Measurements from ENCODE around the gene IL20RB. TPM values are rescaled to one million over a fixed set of nuclear protein-coding genes. Genes with fewer than 3 reads are reported as not detected.
A peak's percentile ranks its signal among the peaks of the same experiment; 100 is the strongest.

Gene IL20RB
- total RNA-seq, 1 donor = 1.8 TPM

DNA sequence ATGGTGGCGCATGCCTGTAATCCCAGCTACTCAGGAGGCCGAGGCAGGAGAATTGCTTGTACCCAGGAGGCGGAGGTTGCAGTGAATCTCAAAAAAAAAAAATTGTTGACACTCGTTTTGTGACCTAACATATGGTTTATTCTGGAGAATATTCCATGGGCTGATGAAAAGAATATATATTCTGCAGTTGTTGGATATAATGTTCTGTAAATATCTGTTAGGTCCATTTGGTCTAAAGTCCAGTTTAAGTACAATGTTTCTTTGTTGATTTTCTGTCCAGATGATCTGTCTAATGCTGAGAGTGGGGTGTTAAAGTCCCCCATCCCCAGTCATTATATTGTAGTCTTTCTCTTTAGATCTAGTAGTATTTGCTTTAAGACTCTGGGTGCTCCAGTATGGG, 15.6 kb downstream of the IL20RB start:
- Histone ChIP-seq H3K4me1 (ENCODE audit: insufficient read depth, low read length) (no peaks in the 10 kb centered on the region), H3K27me3 (ENCODE audit: insufficient read depth, low read length) (no peaks in the 10 kb centered on the region), H4K20me1 (ENCODE audit: insufficient read depth, low read length) (no peaks in the 10 kb centered on the region), H3K4me2 (ENCODE audit: insufficient read depth, low read length) (no peak overlapping the region), H3K9me3 (ENCODE audit: low read depth, low read length) (no peaks in the 10 kb centered on the region), H3K79me2 (ENCODE audit: insufficient read depth, low read length) (no peaks in the 10 kb centered on the region), H3K4me3 (ENCODE audit: insufficient read depth, low read length) (no peak overlapping the region), H3K36me3 (ENCODE audit: insufficient read depth, low read length) (no peaks in the 10 kb centered on the region), H2AFZ (ENCODE audit: low read length) (no peak overlapping the region), H3K27ac (ENCODE audit: low read depth, low read length) (no peak overlapping the region)
- DNase-seq (ENCODE audit: insufficient read length, low spot score, missing footprints) = no peak
- TF ChIP-seq, protein P1, sequence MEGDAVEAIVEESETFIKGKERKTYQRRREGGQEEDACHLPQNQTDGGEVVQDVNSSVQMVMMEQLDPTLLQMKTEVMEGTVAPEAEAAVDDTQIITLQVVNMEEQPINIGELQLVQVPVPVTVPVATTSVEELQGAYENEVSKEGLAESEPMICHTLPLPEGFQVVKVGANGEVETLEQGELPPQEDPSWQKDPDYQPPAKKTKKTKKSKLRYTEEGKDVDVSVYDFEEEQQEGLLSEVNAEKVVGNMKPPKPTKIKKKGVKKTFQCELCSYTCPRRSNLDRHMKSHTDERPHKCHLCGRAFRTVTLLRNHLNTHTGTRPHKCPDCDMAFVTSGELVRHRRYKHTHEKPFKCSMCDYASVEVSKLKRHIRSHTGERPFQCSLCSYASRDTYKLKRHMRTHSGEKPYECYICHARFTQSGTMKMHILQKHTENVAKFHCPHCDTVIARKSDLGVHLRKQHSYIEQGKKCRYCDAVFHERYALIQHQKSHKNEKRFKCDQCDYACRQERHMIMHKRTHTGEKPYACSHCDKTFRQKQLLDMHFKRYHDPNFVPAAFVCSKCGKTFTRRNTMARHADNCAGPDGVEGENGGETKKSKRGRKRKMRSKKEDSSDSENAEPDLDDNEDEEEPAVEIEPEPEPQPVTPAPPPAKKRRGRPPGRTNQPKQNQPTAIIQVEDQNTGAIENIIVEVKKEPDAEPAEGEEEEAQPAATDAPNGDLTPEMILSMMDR (IDR thresholded peaks at IDR 0.05; ENCODE audit: extremely low read depth, low read depth, low read length) = no peak

DNA sequence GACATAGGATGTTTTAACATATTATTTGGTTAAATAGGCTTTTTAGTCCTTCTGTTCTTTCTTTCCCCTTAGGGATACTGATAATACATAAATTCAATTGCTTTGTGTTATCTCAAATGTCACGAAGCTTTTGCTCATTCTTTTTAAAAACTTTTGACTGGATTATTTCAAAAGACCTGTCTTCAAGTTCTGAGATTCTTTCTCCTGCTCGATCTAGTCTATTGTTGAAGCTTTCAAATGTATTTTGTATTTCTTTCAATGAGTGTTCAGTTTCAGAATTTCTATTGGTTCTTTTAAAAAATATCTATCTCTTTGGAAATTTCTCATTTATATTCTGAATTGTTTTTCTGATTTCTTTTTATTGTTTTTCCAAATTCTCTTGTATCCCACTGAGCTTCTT, 16.9 kb downstream of the IL20RB start:
- H3K27ac ChIP-seq (ENCODE audit: low read depth, low read length) = no peak overlapping the region
- H3K9me3 ChIP-seq (ENCODE audit: low read depth, low read length) = no peaks in the 10 kb centered on the region
- H3K27me3 ChIP-seq (ENCODE audit: insufficient read depth, low read length) = no peaks in the 10 kb centered on the region
- no peaks in the 10 kb centered on the region for H3K79me2 ChIP-seq (ENCODE audit: insufficient read depth, low read length)
- H4K20me1 ChIP-seq (ENCODE audit: insufficient read depth, low read length) = no peaks in the 10 kb centered on the region
- H3K4me2 ChIP-seq (ENCODE audit: insufficient read depth, low read length) = no peak overlapping the region
- H3K4me3 ChIP-seq (ENCODE audit: insufficient read depth, low read length) = no peak overlapping the region
- TF ChIP-seq, protein P1 (IDR thresholded peaks at IDR 0.05; ENCODE audit: extremely low read depth, low read depth, low read length) = no peak
- no peak overlapping the region for H2AFZ ChIP-seq (ENCODE audit: low read length)
- no peaks in the 10 kb centered on the region for H3K36me3 ChIP-seq (ENCODE audit: insufficient read depth, low read length)
- H3K4me1 ChIP-seq (ENCODE audit: insufficient read depth, low read length) = no peaks in the 10 kb centered on the region
- DNase-seq (ENCODE audit: insufficient read length, low spot score, missing footprints) = no peak

DNA sequence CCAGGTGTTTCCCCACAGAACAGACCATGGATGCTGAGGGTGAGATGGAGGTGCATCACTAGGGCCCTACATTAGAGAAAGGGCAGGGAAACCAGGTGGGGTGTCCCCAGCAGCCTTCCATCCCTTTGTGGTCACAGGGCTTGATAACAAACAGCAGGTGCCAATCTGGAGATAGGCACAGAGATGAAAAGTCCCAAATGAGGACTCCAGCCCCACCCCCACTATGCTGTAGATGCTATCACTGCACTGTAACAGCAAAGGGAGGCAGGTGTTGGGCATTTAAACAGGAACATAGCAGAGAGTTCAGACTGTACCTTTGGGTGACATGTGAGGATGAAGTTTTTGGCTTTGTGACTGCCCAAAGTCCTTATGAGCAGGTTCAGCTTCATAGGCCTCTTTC, 21.4 kb downstream of the IL20RB start:
- no peak for DNase-seq (ENCODE audit: insufficient read length, low spot score, missing footprints)
- H3K4me2 ChIP-seq (ENCODE audit: insufficient read depth, low read length) = no peak overlapping the region

GRCh38 chr3:136979684-136980083, 21.9 kb downstream of the IL20RB start:
- no peaks in the 10 kb centered on the region for H3K9me3 ChIP-seq (ENCODE audit: low read depth, low read length)

More for the DNA sequence above, 21.4 kb downstream of the IL20RB start:
- Histone ChIP-seq H3K36me3 (ENCODE audit: insufficient read depth, low read length) (no peaks in the 10 kb centered on the region), H3K4me3 (ENCODE audit: insufficient read depth, low read length) (no peak overlapping the region), H3K27ac (ENCODE audit: low read depth, low read length) (no peak overlapping the region), H3K27me3 (ENCODE audit: insufficient read depth, low read length) (no peaks in the 10 kb centered on the region), H4K20me1 (ENCODE audit: insufficient read depth, low read length) (no peaks in the 10 kb centered on the region), H2AFZ (ENCODE audit: low read length) (no peak overlapping the region), H3K79me2 (ENCODE audit: insufficient read depth, low read length) (no peaks in the 10 kb centered on the region), H3K9me3 (ENCODE audit: low read depth, low read length) (no peaks in the 10 kb centered on the region), H3K4me1 (ENCODE audit: insufficient read depth, low read length) (no peaks in the 10 kb centered on the region)
- TF ChIP-seq, protein P1 (IDR thresholded peaks at IDR 0.05; ENCODE audit: extremely low read depth, low read depth, low read length) = no peak

More at GRCh38 chr3:136979684-136980083, 21.9 kb downstream of the IL20RB start:
- TF ChIP-seq, protein P1 (IDR thresholded peaks at IDR 0.05; ENCODE audit: extremely low read depth, low read depth, low read length) = no peak
- no peak overlapping the region for H3K4me2 ChIP-seq (ENCODE audit: insufficient read depth, low read length)
- H3K36me3 ChIP-seq (ENCODE audit: insufficient read depth, low read length) = no peaks in the 10 kb centered on the region
- H3K4me1 ChIP-seq (ENCODE audit: insufficient read depth, low read length) = peaks cover 2% of the 10 kb centered on the region
- H3K4me3 ChIP-seq (ENCODE audit: insufficient read depth, low read length) = no peak overlapping the region
- H3K27ac ChIP-seq (ENCODE audit: low read depth, low read length) = no peak overlapping the region
- H3K27me3 ChIP-seq (ENCODE audit: insufficient read depth, low read length) = no peaks in the 10 kb centered on the region
- no peaks in the 10 kb centered on the region for H3K79me2 ChIP-seq (ENCODE audit: insufficient read depth, low read length)
- H2AFZ ChIP-seq (ENCODE audit: low read length) = no peak overlapping the region
- peak; percentile 56 for DNase-seq (ENCODE audit: insufficient read length, low spot score, missing footprints)
- no peaks in the 10 kb centered on the region for H4K20me1 ChIP-seq (ENCODE audit: insufficient read depth, low read length)
